Neural progenitor cell (in vitro differentiated cells): ENCODE data around the gene ABCC3.

ENCODE experiments used
- EZH2phosphoT487 ChIP-seq: fragments of 200-600 bp; sonication (generic); IDR thresholded peaks from 2 replicates; pipeline ENCODE4 v1.6.1; 2017; ENCODE audit warnings: antibody characterized with exemption
- TF ChIP-seq, protein P1 (sequence below): fragments of 200-600 bp; sonication (generic); IDR thresholded peaks from 2 replicates; pipeline ENCODE4 v1.5.1; 2017; ENCODE audit warnings: antibody characterized with exemption, mild to moderate bottlenecking

DNA sequence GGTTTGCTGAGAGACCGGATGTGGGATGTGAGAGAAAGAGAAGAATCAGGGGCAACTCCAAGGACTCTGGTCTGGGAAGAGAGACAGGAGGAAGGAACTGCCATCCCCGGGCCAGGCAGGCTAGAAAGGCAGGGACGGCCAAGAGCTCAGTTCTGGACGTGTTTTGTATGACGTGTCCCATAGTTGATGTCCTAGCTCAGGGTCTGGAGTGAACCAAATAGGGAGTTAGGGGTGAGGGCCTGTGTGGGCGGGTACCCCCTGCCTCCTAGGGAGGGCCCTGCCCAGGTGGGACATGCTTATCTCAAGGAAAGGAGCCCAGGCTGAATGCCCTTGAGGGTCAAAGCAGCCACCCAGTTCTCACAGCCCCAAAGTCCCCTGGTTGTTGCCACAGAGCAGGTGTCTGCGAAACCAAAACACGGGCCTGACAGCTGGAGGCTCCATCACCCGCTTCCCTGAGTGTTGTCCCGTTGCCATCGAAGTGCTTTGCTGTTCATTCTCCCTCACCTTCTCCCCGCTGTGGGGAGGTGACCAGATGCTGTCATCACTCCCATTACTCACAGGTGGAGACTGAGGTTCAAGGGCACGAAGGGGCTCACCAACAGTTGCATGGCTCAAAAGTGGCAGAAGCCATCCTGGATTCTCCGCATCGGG lies 7.5 kb downstream of the ABCC3 start:
- TF ChIP-seq, protein P1, sequence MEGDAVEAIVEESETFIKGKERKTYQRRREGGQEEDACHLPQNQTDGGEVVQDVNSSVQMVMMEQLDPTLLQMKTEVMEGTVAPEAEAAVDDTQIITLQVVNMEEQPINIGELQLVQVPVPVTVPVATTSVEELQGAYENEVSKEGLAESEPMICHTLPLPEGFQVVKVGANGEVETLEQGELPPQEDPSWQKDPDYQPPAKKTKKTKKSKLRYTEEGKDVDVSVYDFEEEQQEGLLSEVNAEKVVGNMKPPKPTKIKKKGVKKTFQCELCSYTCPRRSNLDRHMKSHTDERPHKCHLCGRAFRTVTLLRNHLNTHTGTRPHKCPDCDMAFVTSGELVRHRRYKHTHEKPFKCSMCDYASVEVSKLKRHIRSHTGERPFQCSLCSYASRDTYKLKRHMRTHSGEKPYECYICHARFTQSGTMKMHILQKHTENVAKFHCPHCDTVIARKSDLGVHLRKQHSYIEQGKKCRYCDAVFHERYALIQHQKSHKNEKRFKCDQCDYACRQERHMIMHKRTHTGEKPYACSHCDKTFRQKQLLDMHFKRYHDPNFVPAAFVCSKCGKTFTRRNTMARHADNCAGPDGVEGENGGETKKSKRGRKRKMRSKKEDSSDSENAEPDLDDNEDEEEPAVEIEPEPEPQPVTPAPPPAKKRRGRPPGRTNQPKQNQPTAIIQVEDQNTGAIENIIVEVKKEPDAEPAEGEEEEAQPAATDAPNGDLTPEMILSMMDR, result no peak
- no peak for TF ChIP-seq EZH2phosphoT487
